Testis (tissue), 5 donors: ENCODE measurements around the gene LTN1. TPM values are rescaled to one million over a fixed set of nuclear protein-coding genes. Genes with fewer than 3 reads are reported as not detected.

Experiments used
- DNase-seq: peaks from one replicate; pipeline ENCODE4 v3.0.0-alpha.2; 2019
- H3K27ac ChIP-seq, 2 donors: fragments of 200-600 bp; sonication (generic); one replicate each; pipeline ENCODE4 v1.5.1; 2019
- H3K27me3 ChIP-seq: fragments of 200-600 bp; sonication (generic); one replicate; pipeline ENCODE4 v1.5.1; 2019
- H3K36me3 ChIP-seq: fragments of 200-600 bp; sonication (generic); one replicate; pipeline ENCODE4 v1.5.1; 2017; ENCODE audit warnings: low read depth; ENCODE audit errors: missing control alignments
- H3K4me1 ChIP-seq: fragments of 200-600 bp; sonication (generic); one replicate; pipeline ENCODE4 v1.5.1; 2019
- H3K4me3 ChIP-seq, 2 donors: fragments of 200-600 bp; sonication (generic); one replicate each; pipeline ENCODE4 v1.5.1; 2017 to 2019
- H3K9me3 ChIP-seq: fragments of 200-600 bp; sonication (generic); one replicate; pipeline ENCODE4 v1.5.1; 2017
- POLR2A ChIP-seq: fragments of 450-650 bp; IDR thresholded peaks from one replicate; pipeline ENCODE4 v1.6.1; 2017; ENCODE audit warnings: antibody characterized with exemption, mild to moderate bottlenecking, moderate library complexity
- WGBS, 2 donors: methylation state at CpG; one replicate each; pipeline ENCODE4 v1.1.5; 2018; 5-methylcytosine and 5-hydroxymethylcytosine counted together
- intact Hi-C: fragments of 100-400 bp; cut with DNase I; formaldehyde crosslinking; loops from one replicate; pipeline ENCODE4 v1.15.1; 2023; ENCODE audit warnings: low total_unique reads
- long read RNA-seq, 2 donors: transcript quantifications; one replicate each; lab custom pipeline, GENCODE V29; 2026
- polyA plus RNA-seq: library from polyadenylated mRNA; stranded (reverse); fragments of 350-450 nt; fragmentation: Illumina TruSeq; extraction: RNeasy Lipid Tissue Mini Kit (QIAGEN cat#74804); gene quantifications from one replicate; pipeline ENCODE4 v1.2.3, GENCODE V29; 2014; ENCODE audit warnings: low read depth, low replicate concordance; ENCODE audit not compliant: insufficient read depth
- total RNA-seq, 2 donors: library from RNA; depleted of rRNA; stranded (reverse); fragments of >200 nt; gene quantifications; one replicate each; pipeline ENCODE4 v1.2.3, GENCODE V29; 2016
- TF ChIP-seq, protein P1 (sequence below), 3 experiments: fragments of 450-650 bp in 2 of 3; fragments of 200-600 bp in 1 of 3; sonication (generic) in 1 of 3; IDR thresholded peaks; one replicate each; pipeline ENCODE4 v1.5.1; 2016 to 2019; ENCODE audit warnings: antibody characterized with exemption in 3 of 3, mild to moderate bottlenecking in 2 of 3, moderate library complexity in 1 of 3

The LTN1 gene, protein sequence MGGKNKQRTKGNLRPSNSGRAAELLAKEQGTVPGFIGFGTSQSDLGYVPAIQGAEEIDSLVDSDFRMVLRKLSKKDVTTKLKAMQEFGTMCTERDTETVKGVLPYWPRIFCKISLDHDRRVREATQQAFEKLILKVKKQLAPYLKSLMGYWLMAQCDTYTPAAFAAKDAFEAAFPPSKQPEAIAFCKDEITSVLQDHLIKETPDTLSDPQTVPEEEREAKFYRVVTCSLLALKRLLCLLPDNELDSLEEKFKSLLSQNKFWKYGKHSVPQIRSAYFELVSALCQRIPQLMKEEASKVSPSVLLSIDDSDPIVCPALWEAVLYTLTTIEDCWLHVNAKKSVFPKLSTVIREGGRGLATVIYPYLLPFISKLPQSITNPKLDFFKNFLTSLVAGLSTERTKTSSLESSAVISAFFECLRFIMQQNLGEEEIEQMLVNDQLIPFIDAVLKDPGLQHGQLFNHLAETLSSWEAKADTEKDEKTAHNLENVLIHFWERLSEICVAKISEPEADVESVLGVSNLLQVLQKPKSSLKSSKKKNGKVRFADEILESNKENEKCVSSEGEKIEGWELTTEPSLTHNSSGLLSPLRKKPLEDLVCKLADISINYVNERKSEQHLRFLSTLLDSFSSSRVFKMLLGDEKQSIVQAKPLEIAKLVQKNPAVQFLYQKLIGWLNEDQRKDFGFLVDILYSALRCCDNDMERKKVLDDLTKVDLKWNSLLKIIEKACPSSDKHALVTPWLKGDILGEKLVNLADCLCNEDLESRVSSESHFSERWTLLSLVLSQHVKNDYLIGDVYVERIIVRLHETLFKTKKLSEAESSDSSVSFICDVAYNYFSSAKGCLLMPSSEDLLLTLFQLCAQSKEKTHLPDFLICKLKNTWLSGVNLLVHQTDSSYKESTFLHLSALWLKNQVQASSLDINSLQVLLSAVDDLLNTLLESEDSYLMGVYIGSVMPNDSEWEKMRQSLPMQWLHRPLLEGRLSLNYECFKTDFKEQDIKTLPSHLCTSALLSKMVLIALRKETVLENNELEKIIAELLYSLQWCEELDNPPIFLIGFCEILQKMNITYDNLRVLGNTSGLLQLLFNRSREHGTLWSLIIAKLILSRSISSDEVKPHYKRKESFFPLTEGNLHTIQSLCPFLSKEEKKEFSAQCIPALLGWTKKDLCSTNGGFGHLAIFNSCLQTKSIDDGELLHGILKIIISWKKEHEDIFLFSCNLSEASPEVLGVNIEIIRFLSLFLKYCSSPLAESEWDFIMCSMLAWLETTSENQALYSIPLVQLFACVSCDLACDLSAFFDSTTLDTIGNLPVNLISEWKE (N-terminal part only)
- total RNA-seq: 10 to 100 TPM; 34.1 to 47.2 TPM
- 22.1 TPM for polyA plus RNA-seq
- long read RNA-seq, donor 1: 0 reads
- long read RNA-seq, donor 2: 0 reads

- Histone ChIP-seq H3K4me1 (peaks cover 7% of the 10 kb centered on the region), H3K27me3 (no peaks in the 10 kb centered on the region), H3K36me3 (no peaks in the 10 kb centered on the region), H3K9me3 (no peaks in the 10 kb centered on the region), H3K4me3 (peak within 1 kb of the TSS; percentile 84 to 86), H3K27ac (peak within 1 kb of the TSS; percentile 77 to 88)
- TF ChIP-seq, protein P1, sequence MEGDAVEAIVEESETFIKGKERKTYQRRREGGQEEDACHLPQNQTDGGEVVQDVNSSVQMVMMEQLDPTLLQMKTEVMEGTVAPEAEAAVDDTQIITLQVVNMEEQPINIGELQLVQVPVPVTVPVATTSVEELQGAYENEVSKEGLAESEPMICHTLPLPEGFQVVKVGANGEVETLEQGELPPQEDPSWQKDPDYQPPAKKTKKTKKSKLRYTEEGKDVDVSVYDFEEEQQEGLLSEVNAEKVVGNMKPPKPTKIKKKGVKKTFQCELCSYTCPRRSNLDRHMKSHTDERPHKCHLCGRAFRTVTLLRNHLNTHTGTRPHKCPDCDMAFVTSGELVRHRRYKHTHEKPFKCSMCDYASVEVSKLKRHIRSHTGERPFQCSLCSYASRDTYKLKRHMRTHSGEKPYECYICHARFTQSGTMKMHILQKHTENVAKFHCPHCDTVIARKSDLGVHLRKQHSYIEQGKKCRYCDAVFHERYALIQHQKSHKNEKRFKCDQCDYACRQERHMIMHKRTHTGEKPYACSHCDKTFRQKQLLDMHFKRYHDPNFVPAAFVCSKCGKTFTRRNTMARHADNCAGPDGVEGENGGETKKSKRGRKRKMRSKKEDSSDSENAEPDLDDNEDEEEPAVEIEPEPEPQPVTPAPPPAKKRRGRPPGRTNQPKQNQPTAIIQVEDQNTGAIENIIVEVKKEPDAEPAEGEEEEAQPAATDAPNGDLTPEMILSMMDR (IDR thresholded peaks at IDR 0.05): no peak
- TF ChIP-seq POLR2A: no peak
- WGBS, 2 donors: 1% methylated on average over 34 to 43 of the region's 43 CpGs
- peak; percentile 99 for DNase-seq
- intact Hi-C loops: no loop called here
These were observed at the start of gene LTN1 for GRCh38 chr21:28992526-28993292. Gene LTN1, minus strand, starts transcription at chr21:28992877. Its CDS starts 72 bp downstream, at chr21:28992805.

GRCh38 chr21:29034678-29035077 is 42.0 kb upstream of the LTN1 start:
- no peak for DNase-seq
- peaks cover 6% of the 10 kb centered on the region for H3K4me1 ChIP-seq
- WGBS, 2 donors: 50 to 76% methylated on average over 1 of the region's 1 CpG
- no peaks in the 10 kb centered on the region for H3K9me3 ChIP-seq
- no peaks in the 10 kb centered on the region for H3K27me3 ChIP-seq
- H3K4me3 ChIP-seq: no peak overlapping the region
- no peaks in the 10 kb centered on the region for H3K36me3 ChIP-seq
- no peak for TF ChIP-seq POLR2A
- TF ChIP-seq, protein P1 (IDR thresholded peaks at IDR 0.05): no peak
- no peak overlapping the region for H3K27ac ChIP-seq
- intact Hi-C loops: no loop called here

- no peak for TF ChIP-seq POLR2A
- TF ChIP-seq, protein P1 (IDR thresholded peaks at IDR 0.05): no peak
- intact Hi-C loops: no loop called here
- 45 to 60% methylated on average over 3 of the region's 3 CpGs for WGBS, 2 donors
- H3K36me3 ChIP-seq: no peaks in the 10 kb centered on the region
- no peaks in the 10 kb centered on the region for H3K9me3 ChIP-seq
- H3K27ac ChIP-seq: no peak overlapping the region
- peaks cover 6% of the 10 kb centered on the region for H3K4me1 ChIP-seq
- DNase-seq: no peak
- no peak overlapping the region for H3K4me3 ChIP-seq
- no peaks in the 10 kb centered on the region for H3K27me3 ChIP-seq
These were observed 41.2 kb upstream of the LTN1 start for GRCh38 chr21:29033871-29034270.

GRCh38 chr21:29033301-29033700 is 40.6 kb upstream of the LTN1 start:
- DNase-seq: no peak
- H3K27ac ChIP-seq: no peak overlapping the region
- H3K9me3 ChIP-seq: no peaks in the 10 kb centered on the region
- TF ChIP-seq POLR2A: no peak
- TF ChIP-seq, protein P1 (IDR thresholded peaks at IDR 0.05): no peak
- intact Hi-C loops: no loop called here
- H3K27me3 ChIP-seq: no peaks in the 10 kb centered on the region
- peaks cover 6% of the 10 kb centered on the region for H3K4me1 ChIP-seq
- no peak overlapping the region for H3K4me3 ChIP-seq
- no peaks in the 10 kb centered on the region for H3K36me3 ChIP-seq
- 50 to 57% methylated on average over 4 of the region's 4 CpGs for WGBS, 2 donors
